HG03280 (cell line): ENCODE measurements around the gene NUBP1.
A peak's percentile ranks its signal among the peaks of the same experiment; 100 is the strongest.
"Not testable (repeated sequence)": the region's sequence is repeated elsewhere in the genome, so short reads cannot be mapped to it uniquely, and the experiment has no call there.

Experiments used
- ATAC-seq: cut with Tn5 transposase; IDR thresholded peaks from one replicate; pipeline ENCODE4 v1.9.1; 2021; ENCODE audit warnings: mild to moderate bottlenecking, moderate library complexity; ENCODE audit not compliant: unreplicated experiment

NUBP1 gene

GRCh38 chr16:10743610-10744369 is at the start of gene NUBP1:
NUBP1 (plus strand) TSS chr16:10743842; CDS start chr16:10743864, 22 bp downstream.
- ATAC-seq, result peak; percentile 81

- ATAC-seq, result no peak
Observed at GRCh38 chr16:10693889-10694288, 49.8 kb upstream of the NUBP1 start.

GRCh38 chr16:10694306-10694705 is 49.3 kb upstream of the NUBP1 start:
- ATAC-seq, result no peak

GRCh38 chr16:10694830-10695229 is 48.8 kb upstream of the NUBP1 start, which contains the start of gene TEKT5:
TEKT5 (minus strand) TSS chr16:10694930; CDS start chr16:10694873, 57 bp downstream.
- ATAC-seq, result no peak

GRCh38 chr16:10699756-10700155 is 43.9 kb upstream of the NUBP1 start:
- ATAC-seq, result no peak

- ATAC-seq, result no peak
Observed at GRCh38 chr16:10708969-10709368, 34.7 kb upstream of the NUBP1 start.

- no peak for ATAC-seq
Observed at GRCh38 chr16:10728003-10728887, 15.4 kb upstream of the NUBP1 start.

GRCh38 chr16:10729104-10730048 is 14.3 kb upstream of the NUBP1 start:
- no peak for ATAC-seq

GRCh38 chr16:10731790-10732189 is 11.9 kb upstream of the NUBP1 start:
- ATAC-seq, result no peak

- ATAC-seq, result peak; percentile 38
Observed at GRCh38 chr16:10737068-10737625, 6.5 kb upstream of the NUBP1 start.

- ATAC-seq, result peak; percentile 56
Observed at GRCh38 chr16:10738231-10739077, 5.2 kb upstream of the NUBP1 start.

- no peak for ATAC-seq
Observed at GRCh38 chr16:10740000-10740844, 3.4 kb upstream of the NUBP1 start.

- no peak for ATAC-seq
Observed at GRCh38 chr16:10740845-10741208, 2.8 kb upstream of the NUBP1 start.

GRCh38 chr16:10741249-10741648 is 2.4 kb upstream of the NUBP1 start:
- ATAC-seq, result not testable (repeated sequence)

GRCh38 chr16:10741844-10742243 is 1.8 kb upstream of the NUBP1 start:
- ATAC-seq, result no peak

GRCh38 chr16:10743227-10743609 is 424 bp upstream of the NUBP1 start:
- ATAC-seq, result no peak

- ATAC-seq, result no peak
Observed at GRCh38 chr16:10744370-10745030, 858 bp downstream of the NUBP1 start.

- ATAC-seq, result no peak
Observed at GRCh38 chr16:10745841-10746240, 2.2 kb downstream of the NUBP1 start.
